NT2/D1 (cell line): Measurements from ENCODE around the gene PIK3R1.
"Not testable (repeated sequence)": the region's sequence is repeated elsewhere in the genome, so short reads cannot be mapped to it uniquely, and the experiment has no call there.

Source experiments
- DNase-seq: peaks from one replicate; pipeline ENCODE4 v3.0.0-alpha.2; 2011; ENCODE audit warnings: low read depth, low spot score
- H3K27me3 ChIP-seq: 2 replicates; pipeline ENCODE4 v1.6.0; 2011; ENCODE audit warnings: mild to moderate bottlenecking; ENCODE audit not compliant: insufficient read length, insufficient read depth
- H3K36me3 ChIP-seq: 2 replicates; pipeline ENCODE4 v1.6.1; 2011; ENCODE audit warnings: mild to moderate bottlenecking, low read length, mixed read lengths; ENCODE audit not compliant: insufficient read depth, insufficient read length
- H3K4me1 ChIP-seq: 2 replicates; pipeline ENCODE4 v1.5.1; 2011; ENCODE audit not compliant: insufficient read depth, insufficient read length
- H3K4me3 ChIP-seq: 2 replicates; pipeline ENCODE4 v1.5.1; 2011; ENCODE audit warnings: low read depth; ENCODE audit not compliant: insufficient read length
- H3K9ac ChIP-seq: 2 replicates; pipeline ENCODE4 v1.6.0; 2011; ENCODE audit warnings: low read depth; ENCODE audit not compliant: insufficient read length
- H3K9me3 ChIP-seq: 2 replicates; pipeline ENCODE4 v1.5.1; 2011; ENCODE audit warnings: mild to moderate bottlenecking, low read length; ENCODE audit not compliant: insufficient read depth
- SUZ12 ChIP-seq: IDR thresholded peaks from 2 replicates; pipeline ENCODE4 v1.6.1; 2011; ENCODE audit not compliant: insufficient read length, insufficient read depth; ENCODE audit errors: extremely low read depth
- YY1 ChIP-seq: IDR thresholded peaks from 2 replicates; pipeline ENCODE4 v1.6.1; 2011; ENCODE audit not compliant: insufficient read length, insufficient read depth
- ZNF274 ChIP-seq: IDR thresholded peaks from 2 replicates; pipeline ENCODE4 v1.6.1; 2011; ENCODE audit warnings: mild to moderate bottlenecking, low read depth, low read length

Gene PIK3R1

DNA sequence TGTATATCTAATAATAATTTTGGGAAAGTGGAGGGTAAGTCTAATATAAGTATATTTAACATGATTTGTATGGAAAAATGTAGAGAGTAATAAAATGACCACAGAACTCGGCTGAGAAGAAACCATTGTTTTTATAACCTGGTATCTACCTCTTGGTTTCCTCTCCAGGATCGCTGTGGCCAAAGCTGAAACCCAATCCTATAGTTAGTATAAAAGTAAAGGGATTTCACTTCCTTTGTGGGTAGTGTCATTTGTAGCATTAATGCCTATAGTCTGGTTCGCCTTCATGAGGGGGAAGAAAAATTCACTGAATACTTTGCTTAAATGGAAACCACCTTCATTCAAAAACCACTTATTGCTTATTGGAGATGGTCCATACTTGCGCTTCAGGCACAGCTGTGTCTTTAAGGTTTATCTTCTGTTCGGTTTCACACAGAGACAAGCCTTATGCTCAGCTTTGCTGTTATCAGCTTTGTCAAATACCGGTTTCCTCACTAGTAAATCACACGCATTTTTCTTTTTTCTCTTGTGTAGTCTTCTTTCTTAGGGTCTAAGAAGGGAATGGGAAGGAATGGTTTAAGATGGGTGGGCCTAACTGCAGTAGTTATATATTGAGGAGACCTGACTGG lies 12.1 kb downstream of the PIK3R1 start:
- Histone ChIP-seq H3K27me3 (no peaks in the 10 kb centered on the region), H3K4me1 (no peaks in the 10 kb centered on the region), H3K9me3 (no peaks in the 10 kb centered on the region), H3K9ac (no peak overlapping the region), H3K4me3 (no peak overlapping the region), H3K36me3 (peaks cover 21% of the 10 kb centered on the region)
- DNase-seq, result no peak
- TF ChIP-seq YY1 (no peak), ZNF274 (no peak), SUZ12 (no peak)

DNA sequence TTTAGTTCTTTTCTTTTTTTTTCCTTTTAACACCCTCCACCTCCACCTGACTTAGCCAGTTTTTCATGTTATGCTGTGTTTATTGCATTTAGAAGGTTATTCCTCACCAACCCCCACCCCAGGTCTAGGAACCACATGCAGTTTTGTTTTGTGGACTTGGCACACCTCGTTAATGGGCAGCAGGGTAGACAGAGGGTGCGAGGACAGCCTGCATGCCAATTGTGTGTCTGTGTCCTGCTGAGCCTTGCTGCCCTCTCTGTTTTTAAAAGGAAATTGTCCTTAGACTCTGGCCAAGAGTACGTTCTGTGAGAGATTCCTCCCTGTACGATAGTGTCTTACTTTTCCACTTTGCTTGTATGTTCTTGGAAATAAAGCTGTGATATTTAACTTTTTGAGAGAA lies 13.9 kb downstream of the PIK3R1 start:
- Histone ChIP-seq H3K36me3 (peaks cover 21% of the 10 kb centered on the region), H3K4me1 (no peaks in the 10 kb centered on the region), H3K4me3 (no peak overlapping the region), H3K9me3 (no peaks in the 10 kb centered on the region), H3K27me3 (no peaks in the 10 kb centered on the region), H3K9ac (no peak overlapping the region)
- DNase-seq, result no peak
- TF ChIP-seq YY1, result no peak
- no peak for TF ChIP-seq ZNF274
- no peak for TF ChIP-seq SUZ12

- TF ChIP-seq SUZ12 (no peak), YY1 (no peak)
- Histone ChIP-seq H3K9ac (no peak overlapping the region), H3K4me1 (no peaks in the 10 kb centered on the region), H3K4me3 (no peak overlapping the region), H3K36me3 (peaks cover 21% of the 10 kb centered on the region), H3K9me3 (no peaks in the 10 kb centered on the region), H3K27me3 (no peaks in the 10 kb centered on the region)
- DNase-seq, result no peak
These were observed 14.7 kb downstream of the PIK3R1 start for GRCh38 chr5:68230285-68230684.

DNA sequence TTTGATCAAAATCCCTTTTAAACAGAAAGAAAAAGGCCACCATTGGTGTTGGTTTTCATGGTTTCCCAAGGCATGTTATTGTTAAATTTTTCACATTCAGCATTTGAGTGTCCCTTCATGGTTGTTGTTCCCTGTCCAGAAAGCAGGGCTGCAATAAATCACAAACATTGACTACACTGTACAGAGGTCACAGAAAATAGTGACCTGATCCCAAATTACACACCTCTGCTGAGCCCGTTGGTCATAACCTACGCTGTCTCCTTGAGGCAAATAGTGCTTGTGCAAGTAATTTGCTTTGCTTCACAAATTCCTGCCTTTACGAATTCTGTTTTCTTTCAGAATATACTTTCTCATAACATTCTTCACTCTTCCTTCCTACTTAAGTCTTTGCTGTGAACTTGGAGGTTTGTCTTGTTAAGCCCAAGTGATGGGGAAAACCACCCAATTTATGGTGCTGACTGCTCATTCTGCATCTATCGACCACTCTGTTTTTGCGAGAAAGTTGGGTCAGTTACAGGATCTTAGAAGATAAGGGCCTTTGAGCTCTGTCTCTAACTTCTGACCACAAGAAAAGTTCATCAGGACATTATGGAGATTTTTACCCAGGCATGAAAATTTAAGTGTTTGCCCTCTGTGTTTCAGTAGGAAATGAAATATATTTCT lies 16.0 kb downstream of the PIK3R1 start:
- DNase-seq, result no peak
- Histone ChIP-seq H3K4me3 (no peak overlapping the region), H3K4me1 (no peaks in the 10 kb centered on the region), H3K27me3 (no peaks in the 10 kb centered on the region), H3K9ac (no peak overlapping the region), H3K36me3 (peaks cover 15% of the 10 kb centered on the region), H3K9me3 (no peaks in the 10 kb centered on the region)
- no peak for TF ChIP-seq SUZ12
- TF ChIP-seq YY1, result no peak
- no peak for TF ChIP-seq ZNF274

DNA sequence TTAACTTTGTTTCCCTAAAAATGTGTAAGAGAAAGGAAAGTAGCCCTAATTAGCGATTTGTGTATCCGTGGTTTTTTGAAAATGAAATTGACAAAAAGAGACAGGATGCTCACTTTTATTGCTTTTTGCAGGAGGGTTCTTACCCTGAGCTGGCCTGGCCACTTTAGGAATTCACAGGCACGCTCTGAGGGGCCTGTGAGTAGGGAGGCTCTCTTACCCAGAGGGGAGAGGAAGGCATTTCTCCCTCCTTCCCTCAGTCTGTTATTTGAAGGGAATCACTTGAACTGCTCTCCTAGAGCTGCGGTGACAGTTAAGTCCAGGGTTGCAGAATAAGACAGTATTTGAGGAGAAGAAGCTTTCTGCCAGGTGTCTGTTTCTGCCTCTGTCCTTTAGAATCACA lies 16.7 kb downstream of the PIK3R1 start:
- TF ChIP-seq SUZ12 (no peak), ZNF274 (no peak), YY1 (no peak)
- no peak overlapping the region for H3K4me3 ChIP-seq
- no peaks in the 10 kb centered on the region for H3K4me1 ChIP-seq
- no peak overlapping the region for H3K9ac ChIP-seq
- H3K9me3 ChIP-seq, result no peaks in the 10 kb centered on the region
- H3K27me3 ChIP-seq, result no peaks in the 10 kb centered on the region
- H3K36me3 ChIP-seq, result peaks cover 8% of the 10 kb centered on the region
- no peak for DNase-seq

- Histone ChIP-seq H3K4me1 (no peaks in the 10 kb centered on the region), H3K9me3 (no peaks in the 10 kb centered on the region), H3K36me3 (no peaks in the 10 kb centered on the region), H3K27me3 (no peaks in the 10 kb centered on the region), H3K4me3 (no peak overlapping the region), H3K9ac (no peak overlapping the region)
- DNase-seq, result no peak
- TF ChIP-seq ZNF274, result no peak
- no peak for TF ChIP-seq SUZ12
- TF ChIP-seq YY1, result no peak
These were observed 17.5 kb downstream of the PIK3R1 start for GRCh38 chr5:68233075-68233474.

DNA sequence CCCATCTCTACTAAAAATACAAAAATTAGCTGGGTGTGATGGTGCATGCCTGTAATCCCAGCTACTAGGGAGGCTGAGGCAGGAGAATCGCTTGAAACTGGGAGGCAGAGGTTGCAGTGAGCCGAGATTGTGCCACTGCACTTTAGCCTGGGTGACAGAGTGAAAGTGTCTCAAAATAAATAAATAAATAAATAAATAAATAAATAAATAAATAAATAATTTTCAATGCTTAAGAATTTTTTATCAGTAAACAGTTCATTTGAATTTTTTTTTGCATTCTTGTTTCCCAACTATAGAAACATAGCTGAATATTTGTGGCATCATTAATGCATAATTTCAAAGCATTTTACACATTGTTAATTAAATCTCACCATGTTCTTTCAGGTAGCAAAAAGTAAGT lies 19.7 kb downstream of the PIK3R1 start:
- DNase-seq, H3K27me3 ChIP-seq, H3K4me1 ChIP-seq, H3K9ac ChIP-seq, H3K4me3 ChIP-seq, H3K36me3 ChIP-seq, H3K9me3 ChIP-seq: not testable (repeated sequence)

DNA sequence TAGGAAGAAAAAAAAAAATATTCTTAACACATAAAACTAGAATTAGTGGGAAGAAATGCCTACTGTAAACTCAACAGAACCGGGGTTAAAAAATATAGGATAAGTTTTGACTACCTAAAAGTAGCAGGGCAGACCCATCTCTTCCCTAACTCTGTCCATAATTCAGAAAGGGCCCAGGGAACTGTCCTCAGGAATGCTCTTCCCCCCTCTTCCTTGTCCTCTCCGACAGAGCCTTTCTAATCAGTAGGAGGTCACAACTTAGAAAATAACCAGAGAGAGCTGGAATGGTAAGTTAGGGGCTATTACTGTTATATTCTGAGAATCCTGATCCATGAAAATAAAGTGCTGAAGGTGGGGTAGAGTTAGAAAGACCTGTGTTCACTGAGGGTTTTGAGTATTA lies 22.2 kb downstream of the PIK3R1 start:
- no peak overlapping the region for H3K4me3 ChIP-seq
- H3K9me3 ChIP-seq, result no peaks in the 10 kb centered on the region
- DNase-seq, result no peak
- H3K27me3 ChIP-seq, result no peaks in the 10 kb centered on the region
- no peaks in the 10 kb centered on the region for H3K36me3 ChIP-seq
- H3K9ac ChIP-seq, result no peak overlapping the region
- TF ChIP-seq ZNF274 (no peak), SUZ12 (no peak), YY1 (no peak)
- H3K4me1 ChIP-seq, result no peaks in the 10 kb centered on the region
